NCI-H1092 treated with DMSO at 0.1 percent for 48 hours (cell line): ENCODE data around the gene NPM1.
"Not testable (repeated sequence)": the region's sequence is repeated elsewhere in the genome, so short reads cannot be mapped to it uniquely, and the experiment has no call there.

Experiments
- DNase-seq: peaks from one replicate; lab custom pipeline; 2025; lab: John Stamatoyannopoulos, UW

NPM1 gene

GRCh38 chr5:171387345-171387969 lies at the start of gene NPM1:
Gene NPM1 (plus strand): TSS chr5:171387849. CDS start chr5:171387949, 100 bp downstream.
- peak; percentile 97 for DNase-seq

GRCh38 chr5:171340042-171340441 lies 47.6 kb upstream of the NPM1 start:
- DNase-seq: no peak

GRCh38 chr5:171340491-171340890 lies 47.2 kb upstream of the NPM1 start:
- DNase-seq: no peak

- DNase-seq: peak; percentile 40
Measured at GRCh38 chr5:171342362-171343111, 45.1 kb upstream of the NPM1 start.

GRCh38 chr5:171344936-171345608 lies 42.6 kb upstream of the NPM1 start:
- DNase-seq: no peak

- DNase-seq: no peak
Measured at GRCh38 chr5:171351536-171352073, 36.0 kb upstream of the NPM1 start.

- no peak for DNase-seq
Measured at GRCh38 chr5:171355302-171355724, 32.3 kb upstream of the NPM1 start.

GRCh38 chr5:171357843-171358242 lies 29.8 kb upstream of the NPM1 start:
- no peak for DNase-seq

GRCh38 chr5:171361151-171361550 lies 26.5 kb upstream of the NPM1 start:
- not testable (repeated sequence) for DNase-seq

- DNase-seq: not testable (repeated sequence)
Measured at GRCh38 chr5:171363249-171363648, 24.4 kb upstream of the NPM1 start.

- DNase-seq: no peak
Measured at GRCh38 chr5:171363846-171364245, 23.8 kb upstream of the NPM1 start.

GRCh38 chr5:171365351-171365750 lies 22.3 kb upstream of the NPM1 start:
- no peak for DNase-seq

- DNase-seq: no peak
Measured at GRCh38 chr5:171366645-171367044, 21.0 kb upstream of the NPM1 start.

GRCh38 chr5:171367424-171368370 lies 20.0 kb upstream of the NPM1 start:
- DNase-seq: no peak

- DNase-seq: no peak
Measured at GRCh38 chr5:171369056-171369455, 18.6 kb upstream of the NPM1 start.

GRCh38 chr5:171369898-171370297 lies 17.8 kb upstream of the NPM1 start:
- no peak for DNase-seq

GRCh38 chr5:171370881-171371280 lies 16.8 kb upstream of the NPM1 start:
- DNase-seq: not testable (repeated sequence)

- no peak for DNase-seq
Measured at GRCh38 chr5:171371326-171371725, 16.3 kb upstream of the NPM1 start.

GRCh38 chr5:171379961-171380360 lies 7.7 kb upstream of the NPM1 start:
- no peak for DNase-seq

- not testable (repeated sequence) for DNase-seq
Measured at GRCh38 chr5:171384416-171384815, 3.2 kb upstream of the NPM1 start.

- not testable (repeated sequence) for DNase-seq
Measured at GRCh38 chr5:171384999-171385398, 2.6 kb upstream of the NPM1 start.
